Stimulated activated CD4-positive, alpha-beta T cell treated with anti-CD3 and anti-CD28 coated beads, Interleukin-1b, Interleukin-23, amount 100 ng/mL, for 1 hour (primary cell): ENCODE measurements around the gene RNF5.
"Not testable (repeated sequence)": the region's sequence is repeated elsewhere in the genome, so short reads cannot be mapped to it uniquely, and the experiment has no call there.

Source experiments
- DNase-seq, 2 donors: peaks; one replicate each; pipeline ENCODE4 v3.0.0-alpha.2; 2020; ENCODE audit warnings: low read depth in 2 of 2

RNF5 gene

DNA sequence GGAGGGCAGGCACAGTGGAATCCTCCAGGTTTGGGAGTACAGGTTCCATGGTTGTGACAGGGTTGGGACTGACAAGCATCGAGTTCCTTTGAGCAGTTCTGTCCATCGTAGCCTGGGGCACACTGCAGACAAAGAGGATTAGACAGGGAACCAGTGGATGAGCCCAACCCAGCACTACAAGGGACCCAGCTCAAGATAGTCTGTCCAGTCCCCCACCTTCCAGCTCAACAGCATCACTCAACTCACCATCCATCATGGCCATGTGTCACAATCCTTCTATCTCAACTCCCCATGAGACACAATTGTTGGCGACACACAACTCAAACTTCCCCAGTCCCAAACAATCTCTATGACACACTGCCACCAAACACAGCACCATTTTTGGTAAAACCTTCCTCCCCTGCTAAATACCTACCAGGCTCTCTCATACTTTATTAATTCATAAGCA lies 26.1 kb downstream of the RNF5 start:
- DNase-seq: no peak

DNA sequence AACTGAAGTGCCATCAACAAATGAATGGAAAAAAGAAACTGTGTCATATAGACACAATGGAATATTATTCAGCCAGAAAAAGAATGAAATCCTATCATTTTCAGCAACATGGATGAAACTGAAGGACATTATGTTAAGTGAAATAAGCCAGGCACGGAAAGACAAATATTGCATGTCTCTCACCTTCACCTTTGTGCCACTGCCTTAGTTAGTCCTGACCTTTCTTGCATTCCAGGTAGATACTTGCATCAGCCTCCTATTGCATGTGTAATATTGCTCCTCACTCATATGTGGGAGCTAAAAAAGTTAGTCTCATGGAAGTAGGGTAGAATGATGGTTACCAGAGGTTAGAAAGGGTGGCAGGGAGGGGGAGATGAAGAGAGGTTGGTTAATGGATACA lies 30.8 kb downstream of the RNF5 start:
- no peak for DNase-seq

DNA sequence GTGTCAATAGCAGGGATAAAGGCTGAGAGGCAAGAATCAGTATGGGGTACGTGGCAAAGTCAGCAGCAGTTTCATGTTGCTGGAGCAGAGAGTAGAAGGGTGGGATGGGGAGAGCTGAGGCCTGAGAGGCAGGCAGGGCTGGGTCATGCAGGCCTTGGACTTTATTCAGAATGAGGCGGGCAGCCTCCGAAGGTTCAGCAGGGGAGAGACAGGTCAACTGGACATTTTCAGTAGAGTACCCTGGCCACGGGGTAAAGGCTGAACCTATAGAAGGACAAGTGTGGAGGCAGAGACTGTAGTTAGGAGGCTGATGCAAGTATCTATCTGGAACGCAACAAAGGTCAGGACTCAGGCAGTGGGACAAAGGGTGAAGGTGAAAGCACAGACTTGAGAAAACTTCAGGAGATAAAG lies 32.0 kb downstream of the RNF5 start:
- DNase-seq: no peak

DNA sequence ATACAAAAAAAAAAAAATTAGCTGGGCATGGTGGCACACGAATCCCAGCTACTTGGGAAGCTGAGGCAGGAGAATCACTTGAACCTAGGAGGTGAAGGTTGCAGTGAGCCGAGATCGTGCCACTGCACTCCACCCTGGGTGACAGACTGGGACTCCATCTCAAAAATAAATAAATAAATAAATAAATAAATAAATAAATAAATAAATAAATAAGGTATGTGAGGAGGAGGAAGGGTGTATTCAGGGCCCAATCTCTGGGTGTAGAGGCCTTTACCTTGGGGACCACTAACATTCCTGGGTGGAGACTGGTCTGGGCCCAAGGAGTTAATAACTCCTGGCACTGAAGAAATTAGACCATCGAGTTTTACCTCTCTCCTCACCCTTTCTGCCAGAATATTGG lies 33.2 kb downstream of the RNF5 start:
- DNase-seq: not testable (repeated sequence)

DNA sequence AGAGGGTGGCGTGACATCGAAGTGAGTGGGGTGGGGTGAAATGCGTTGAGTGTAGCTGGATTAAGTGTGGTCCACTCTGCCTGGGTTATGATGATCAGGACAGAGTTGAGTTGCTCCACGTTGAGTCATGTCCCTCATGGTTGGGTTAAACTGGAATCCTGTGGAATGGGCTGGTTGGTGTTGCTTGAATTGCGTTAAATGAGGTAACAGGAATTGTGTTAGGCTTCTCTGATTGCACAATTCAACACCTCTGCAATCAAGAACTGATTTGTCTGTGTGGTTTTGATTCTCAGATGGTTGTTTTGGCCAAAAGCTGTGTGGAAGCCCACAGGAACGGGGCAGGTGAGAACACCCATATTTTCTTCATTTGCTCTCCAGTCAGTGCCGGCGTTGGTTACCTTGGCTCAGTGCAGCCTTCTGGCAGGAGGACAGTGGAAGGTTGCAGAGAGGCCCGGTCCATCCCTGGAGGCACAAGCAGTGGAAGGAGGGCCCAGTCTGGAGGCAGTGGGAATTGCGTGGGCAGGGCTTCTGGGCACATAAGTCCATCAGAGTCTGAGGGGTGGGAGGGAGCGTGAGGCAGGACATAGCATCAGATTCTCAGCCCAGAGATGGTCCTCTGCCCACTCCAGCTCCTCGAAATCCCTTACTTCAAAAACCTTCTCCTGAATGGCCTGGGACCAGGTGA lies 34.0 kb downstream of the RNF5 start:
- DNase-seq: no peak

DNA sequence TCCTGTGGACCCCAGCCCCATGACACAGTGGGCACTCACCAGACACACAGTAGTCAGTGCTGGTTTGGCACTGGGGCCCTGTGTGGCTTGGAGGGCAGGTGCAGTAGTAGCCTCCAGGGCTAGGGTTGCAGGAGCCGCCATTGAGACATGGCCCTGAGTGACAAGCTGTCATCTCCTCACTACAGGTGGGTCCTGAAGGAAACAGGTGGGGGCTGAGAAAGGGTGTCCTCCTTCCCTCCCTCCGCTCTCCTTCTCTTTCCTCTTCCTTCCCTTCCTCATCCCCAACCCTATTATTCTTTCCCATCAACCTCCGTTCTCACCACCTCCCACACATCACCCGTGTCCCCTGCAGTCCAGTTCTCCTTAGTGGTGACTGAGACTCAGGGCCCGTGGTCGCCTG lies 35.4 kb downstream of the RNF5 start:
- no peak for DNase-seq

DNA sequence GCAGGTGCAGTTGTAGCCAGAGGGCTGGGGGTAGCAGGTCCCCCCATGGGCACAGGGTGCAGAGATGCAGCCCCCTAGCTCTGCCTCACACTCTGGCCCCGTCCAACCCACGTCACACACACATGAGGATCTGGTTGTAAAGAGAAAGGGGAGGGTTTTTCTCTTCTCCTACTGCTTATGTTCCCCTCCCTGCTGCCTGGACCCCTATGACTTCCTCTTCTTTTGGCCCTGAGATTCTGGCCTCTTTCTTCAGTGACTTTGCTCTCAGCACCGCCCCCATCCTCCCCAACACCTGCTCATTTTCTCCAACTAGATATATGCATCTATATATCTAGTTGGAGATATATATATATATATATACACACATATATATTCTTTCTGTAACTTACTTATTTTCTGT lies 35.9 kb downstream of the RNF5 start:
- DNase-seq: no peak

DNA sequence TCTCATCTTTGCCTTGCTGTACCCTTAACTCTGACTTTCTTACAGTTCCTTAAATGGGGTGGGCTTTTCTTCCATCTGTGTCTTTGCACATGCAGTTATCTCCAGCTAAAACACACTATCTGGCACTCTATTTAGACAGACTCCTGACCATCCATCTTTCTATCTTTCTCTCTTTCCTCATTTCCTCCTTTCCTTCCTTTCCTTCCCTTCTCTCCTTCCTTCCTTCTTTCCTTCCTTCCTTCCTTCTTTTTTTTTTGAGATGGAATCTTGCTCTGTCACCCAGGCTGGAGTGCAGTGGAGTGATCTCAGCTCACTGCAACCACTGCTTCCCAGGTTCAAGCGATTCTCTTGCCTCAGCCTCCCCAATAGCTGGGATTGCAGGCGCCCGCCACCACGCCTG lies 37.4 kb downstream of the RNF5 start:
- no peak for DNase-seq

DNA sequence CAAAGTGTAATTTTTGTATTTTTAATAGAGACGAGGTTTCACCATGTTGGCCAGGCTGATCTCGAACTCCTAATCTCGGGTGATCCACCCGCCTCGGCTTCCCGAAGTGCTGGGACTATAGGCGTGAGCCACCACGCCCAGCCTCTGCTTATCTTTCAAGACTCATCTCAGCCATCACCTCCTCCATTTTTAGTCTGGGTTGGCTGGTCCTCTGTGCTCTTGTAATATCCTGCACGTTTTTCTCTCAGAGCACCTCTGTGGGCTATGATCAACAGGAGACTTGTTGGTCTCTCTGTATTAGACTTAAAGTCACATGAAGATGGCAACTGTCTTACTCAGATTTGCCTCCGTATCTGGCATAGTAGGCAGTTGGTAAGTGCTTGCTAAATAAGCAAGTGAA lies 38.1 kb downstream of the RNF5 start:
- no peak for DNase-seq

DNA sequence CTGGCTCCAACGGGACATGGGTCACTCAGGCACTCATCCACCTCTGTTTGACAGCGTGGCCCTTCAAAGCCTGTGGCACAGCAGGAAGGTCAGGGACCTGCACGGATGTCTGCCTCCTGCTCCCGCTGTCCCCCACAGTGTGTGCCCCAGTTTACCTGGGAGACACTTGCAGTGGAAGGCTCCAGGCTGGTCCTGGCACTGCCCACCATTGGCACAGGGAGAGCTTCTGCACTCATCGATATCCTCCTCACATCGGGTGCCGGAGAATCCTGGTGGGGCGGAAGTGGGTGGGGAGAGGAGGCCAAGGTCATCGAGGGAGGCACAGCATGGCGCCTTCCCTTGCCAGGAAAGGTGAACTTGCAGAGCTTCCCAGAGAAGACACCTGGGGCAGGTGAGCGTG lies 38.8 kb downstream of the RNF5 start:
- no peak for DNase-seq

DNA sequence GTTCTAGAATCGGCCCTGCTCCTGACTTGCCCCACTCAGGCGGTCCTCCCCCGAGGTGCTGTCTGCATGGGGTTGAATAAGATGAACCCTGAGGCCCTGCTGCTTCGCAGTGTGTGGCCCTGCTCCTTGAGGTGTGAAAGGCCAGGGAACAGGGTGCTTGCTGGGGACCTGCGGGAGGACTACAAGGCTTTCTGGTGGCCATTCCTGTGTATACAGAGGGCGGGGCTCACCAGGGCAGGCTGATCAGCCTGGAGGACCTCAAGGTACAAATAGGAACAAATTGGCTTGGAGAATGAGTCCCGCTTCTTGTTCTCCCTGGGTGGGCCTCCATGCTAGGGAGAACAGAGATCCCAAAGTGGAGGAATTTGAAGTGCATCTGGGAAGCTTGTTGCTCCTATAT lies 40.0 kb downstream of the RNF5 start:
- DNase-seq: no peak

DNA sequence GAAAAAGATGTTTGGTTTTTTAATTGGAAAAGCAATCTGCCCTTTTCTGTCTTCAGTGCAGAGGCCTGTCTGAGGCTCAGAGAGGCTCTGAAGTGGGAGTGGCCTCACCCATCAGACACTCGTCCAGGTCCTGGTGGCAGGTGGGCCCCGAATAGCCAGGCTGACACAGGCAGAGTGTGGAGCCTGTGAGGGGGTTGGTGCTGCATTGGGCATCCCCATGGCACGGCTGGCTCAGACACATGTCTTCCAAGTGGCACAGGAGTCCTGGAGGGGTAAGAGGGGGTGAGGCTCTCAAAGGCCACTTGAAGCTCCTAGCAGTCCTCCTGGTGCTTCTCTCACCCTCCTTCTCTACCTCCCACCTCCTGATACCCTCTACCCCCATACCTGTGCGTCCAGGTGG lies 41.8 kb downstream of the RNF5 start:
- no peak for DNase-seq

DNA sequence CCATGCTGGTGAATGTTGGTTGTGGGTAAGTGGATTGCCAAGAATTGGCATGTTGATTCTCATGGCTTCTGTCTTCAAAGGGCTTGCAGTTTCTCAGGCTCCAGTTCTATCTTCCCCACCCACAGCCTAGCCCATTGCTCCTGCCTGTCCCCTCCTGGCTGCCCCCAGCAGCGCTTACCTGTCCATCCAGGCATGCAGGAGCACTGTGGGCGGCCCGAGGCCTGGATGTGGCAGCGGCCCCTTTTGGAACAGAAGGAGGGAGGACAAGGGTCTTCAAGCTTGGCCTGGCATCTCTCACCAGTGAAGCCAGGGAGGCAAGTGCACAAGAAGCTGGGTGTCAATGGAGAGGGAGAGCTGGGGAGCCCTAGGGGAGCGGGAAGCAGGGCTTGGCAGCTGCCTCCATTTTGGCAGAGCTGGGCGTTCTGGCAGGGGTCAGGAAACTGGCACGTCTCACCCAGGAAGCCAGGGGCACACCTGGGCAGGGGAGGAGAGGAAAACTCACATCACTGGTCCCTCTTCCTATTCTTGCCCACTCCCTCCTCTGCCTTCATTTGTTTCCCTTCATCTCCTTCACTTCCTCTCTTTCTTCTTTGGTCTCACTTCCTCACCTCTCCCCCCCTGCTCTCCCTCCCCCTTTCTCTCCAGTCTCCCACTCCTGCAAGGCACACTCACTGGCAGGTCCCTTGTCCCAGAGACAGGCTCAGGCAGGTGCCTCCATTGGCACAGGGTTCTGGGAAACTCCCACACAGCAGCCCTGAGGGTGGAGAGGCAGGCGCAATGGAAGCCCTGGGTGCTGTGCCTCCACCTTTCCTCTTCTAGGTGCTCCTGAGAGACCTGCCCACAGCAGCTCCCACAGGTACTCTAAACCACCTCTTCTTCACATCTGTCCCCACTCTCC lies 44.4 kb downstream of the RNF5 start:
- no peak for DNase-seq

DNA sequence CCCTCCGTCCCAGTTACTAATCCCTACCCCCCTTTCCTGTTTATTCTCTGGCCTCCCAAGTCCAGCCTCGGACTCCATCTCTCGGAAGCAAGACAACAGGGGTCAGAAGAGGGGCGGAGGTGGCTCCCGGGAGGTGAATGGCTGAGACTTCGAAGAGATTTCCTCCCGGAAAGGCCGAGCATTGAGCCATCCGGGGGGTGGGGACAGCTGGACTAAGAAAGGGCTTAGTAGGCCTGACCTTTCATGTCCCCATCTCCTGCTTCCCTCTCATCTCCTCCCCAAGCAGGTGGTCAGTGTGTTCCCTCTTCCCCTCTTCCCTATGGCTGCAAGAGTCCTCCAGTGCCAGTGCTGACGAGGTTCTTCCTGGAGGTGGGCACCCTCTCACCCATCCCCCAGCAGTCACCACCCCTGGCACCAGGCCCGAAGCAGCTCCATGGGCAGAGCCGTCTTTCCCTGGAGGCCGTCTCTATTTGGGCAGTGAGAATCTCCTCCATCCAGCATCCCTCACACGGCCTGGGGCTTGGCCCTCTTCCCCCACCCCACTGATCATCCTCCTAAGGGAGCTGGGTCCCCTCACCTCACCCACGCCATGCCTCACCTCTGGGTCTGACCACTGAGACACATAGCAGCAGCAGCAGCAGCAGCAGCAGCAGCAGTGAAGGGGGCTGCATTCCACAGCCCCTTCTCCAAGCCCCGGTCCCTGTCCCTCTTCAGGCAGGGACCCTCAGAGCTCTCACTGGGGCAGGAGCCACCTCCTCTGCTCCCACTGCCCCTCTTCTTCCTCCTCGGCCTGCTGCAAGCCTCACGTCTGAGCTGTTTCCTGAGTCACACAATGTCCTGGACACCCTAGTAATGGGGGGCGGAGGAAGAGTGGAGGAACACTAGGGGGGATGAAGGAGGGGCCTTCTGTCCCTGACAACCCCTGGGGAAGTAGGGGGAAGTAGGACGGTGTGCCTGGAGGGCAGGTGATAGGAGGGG lies 45.3 kb downstream of the RNF5 start, which contains the start of gene NOTCH4:
TSS of gene NOTCH4 (minus strand) at position 810 of the 978 bp plus-strand sequence. CDS start at position 671, 139 bp downstream.
- no peak for DNase-seq

DNA sequence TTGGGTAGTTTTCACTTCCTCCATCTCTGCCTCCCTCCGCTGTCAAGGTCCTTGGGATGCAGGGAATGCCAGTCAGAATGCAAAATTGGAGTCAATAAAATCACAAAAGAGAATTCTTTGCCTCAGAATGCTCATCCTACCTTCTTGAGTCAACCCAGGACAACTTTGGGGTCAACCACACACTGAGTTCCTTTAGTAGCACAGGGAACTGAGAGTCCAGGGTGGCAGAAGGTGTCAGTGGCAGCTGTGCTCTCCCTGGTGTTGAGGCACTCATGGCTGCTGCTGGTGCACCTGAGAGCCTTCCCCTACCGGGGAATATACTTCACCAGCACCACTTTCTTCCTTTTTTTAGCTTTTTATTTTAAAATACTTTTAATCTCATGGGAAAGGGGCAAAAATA lies 46.5 kb downstream of the RNF5 start:
- no peak for DNase-seq

DNA sequence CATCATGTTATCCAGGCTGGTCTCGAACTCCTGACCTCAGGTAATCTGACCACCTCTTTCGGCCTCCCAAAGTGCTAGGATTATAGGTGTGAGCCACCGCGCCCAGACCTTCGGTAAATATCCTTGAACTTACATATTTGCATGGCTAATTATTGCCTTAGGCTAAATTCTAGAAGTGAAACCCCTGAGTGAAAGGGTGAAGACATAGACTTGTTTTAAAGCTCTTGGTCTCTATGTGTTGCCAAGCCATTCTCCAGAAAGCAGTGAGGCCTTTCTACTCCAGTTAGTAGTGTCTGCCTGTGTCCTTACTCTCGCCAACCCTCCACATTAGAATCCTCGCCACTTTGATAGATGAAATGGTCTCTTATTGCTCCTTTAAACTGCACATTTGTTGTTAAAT lies 48.2 kb downstream of the RNF5 start:
- DNase-seq: no peak
